ENCODE measurements around the gene CFHR5. TPM values are rescaled to one million over a fixed set of nuclear protein-coding genes. Genes with fewer than 3 reads are reported as not detected.

The CFHR5 gene
- total RNA-seq: not detected in 2 replicates

GRCh38 chr1:196977278-196977677, at the start of gene CFHR5:
Gene CFHR5 (plus strand): TSS chr1:196977556. CDS start chr1:196977665, 109 bp downstream.

GRCh38 chr1:196943568-196943967, 33.8 kb upstream of the CFHR5 start, which contains the start of gene CFHR2:
Gene CFHR2 (plus strand): TSS chr1:196943738. CDS start chr1:196943881, 143 bp downstream.

Other genes starting within 250 kb of the CFHR5 start
- 0.06 TPM in 1 of 2 replicates, not detected in the other for gene CFHR3, start 202.7 kb upstream of the CFHR5 start, total RNA-seq
- gene CFHR1, start 157.8 kb upstream of the CFHR5 start, total RNA-seq: 0.12 and 0.13 TPM in 2 replicates
- not detected in 2 replicates for gene CFHR4, start 89.5 kb upstream of the CFHR5 start, total RNA-seq
- not detected in 2 replicates for gene CFHR2, start 33.8 kb upstream of the CFHR5 start, total RNA-seq
- not detected in 2 replicates for gene F13B, start 89.7 kb downstream of the CFHR5 start, total RNA-seq
- 24.3 and 32.5 TPM in 2 replicates for gene ASPM, start 169.1 kb downstream of the CFHR5 start, total RNA-seq
- 14.4 and 16.2 TPM in 2 replicates for gene ZBTB41, start 223.7 kb downstream of the CFHR5 start, total RNA-seq